ENCODE results near the gene LDLR. TPM values are rescaled to one million over a fixed set of nuclear protein-coding genes. Genes with fewer than 3 reads are reported as not detected.
"Not testable (repeated sequence)": the region's sequence is repeated elsewhere in the genome, so short reads cannot be mapped to it uniquely, and the experiment has no call there.

LDLR gene
- total RNA-seq, 1 donor from 2014 or later = 121 TPM

DNA sequence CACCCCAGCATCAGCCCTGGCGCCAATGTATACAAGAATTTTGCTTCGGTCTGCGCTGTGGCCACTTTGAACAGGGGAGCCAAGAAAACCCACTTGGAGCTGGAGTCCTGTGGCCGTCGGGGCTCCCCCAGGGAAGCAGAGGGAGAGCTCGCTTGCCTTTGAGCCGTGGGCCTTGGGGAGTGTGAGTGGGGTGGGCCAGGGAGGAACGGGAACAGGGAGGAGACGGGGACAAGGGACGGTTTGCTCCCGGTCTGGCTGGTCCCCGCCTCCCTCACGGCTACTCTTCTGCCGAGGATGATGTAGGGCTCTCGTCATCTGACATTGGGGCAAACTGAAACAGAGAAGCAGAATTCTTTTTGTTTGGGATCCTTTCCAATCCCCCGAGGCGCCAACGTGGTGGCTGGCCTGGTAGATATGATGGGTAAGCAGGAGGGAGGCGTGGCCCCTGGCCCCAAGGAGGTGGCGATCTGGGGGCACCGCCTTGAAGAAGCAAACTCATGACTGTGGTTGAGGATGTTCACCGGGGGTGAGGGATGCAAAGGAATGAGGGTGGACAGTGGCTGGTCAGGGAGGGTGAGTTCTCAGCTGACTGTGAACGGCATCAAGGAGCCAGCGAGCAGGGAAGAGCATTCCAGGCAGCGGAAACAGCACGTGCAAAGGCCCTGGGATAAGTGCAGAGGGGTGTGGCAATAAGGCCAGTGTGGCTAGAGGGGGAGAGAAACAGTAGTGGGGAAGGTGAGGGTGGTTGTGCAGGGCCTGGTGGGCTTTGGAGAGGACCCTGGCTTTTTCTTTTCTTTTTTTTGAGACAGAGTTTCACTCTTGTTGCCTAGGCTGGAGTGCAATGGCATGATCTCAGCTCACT, 77.2 kb downstream of the LDLR start:
- H3K4me1 Mint-ChIP-seq = no peaks in the 10 kb centered on the region
- no peak overlapping the region for H3K4me3 Mint-ChIP-seq
- H3K27ac Mint-ChIP-seq = no peak overlapping the region
- H3K36me3 Mint-ChIP-seq (ENCODE audit: low read depth) = no peaks in the 10 kb centered on the region
- no peaks in the 10 kb centered on the region for H3K27me3 Mint-ChIP-seq
- intact Hi-C loops (cut with micrococcal nuclease) = no loop called here
- no peaks in the 10 kb centered on the region for H3K9me3 Mint-ChIP-seq
- no peak for DNase-seq

DNA sequence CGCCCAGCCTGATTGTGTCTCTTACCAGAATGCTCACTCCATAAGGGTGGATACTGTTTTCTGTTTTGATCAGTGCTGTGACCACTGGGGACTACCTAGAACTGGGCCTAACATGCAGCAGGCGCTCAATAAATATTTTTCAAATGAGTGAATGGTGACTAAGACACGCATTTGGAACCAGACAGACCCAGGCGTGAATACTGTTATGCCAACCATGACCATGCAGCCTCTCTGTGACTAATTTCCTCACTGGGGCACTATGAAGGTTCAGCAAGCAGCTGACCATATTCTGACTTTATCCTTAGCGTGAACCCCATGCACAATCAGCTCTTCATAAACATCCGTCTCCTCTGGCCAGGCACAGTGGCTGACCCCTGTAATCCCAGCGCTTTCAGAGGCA, 79.3 kb downstream of the LDLR start:
- no peaks in the 10 kb centered on the region for H3K4me1 Mint-ChIP-seq
- H3K27ac Mint-ChIP-seq = no peak overlapping the region
- intact Hi-C loops (cut with micrococcal nuclease) = no loop called here
- H3K36me3 Mint-ChIP-seq (ENCODE audit: low read depth) = no peaks in the 10 kb centered on the region
- H3K4me3 Mint-ChIP-seq = no peak overlapping the region
- H3K9me3 Mint-ChIP-seq = no peaks in the 10 kb centered on the region
- no peaks in the 10 kb centered on the region for H3K27me3 Mint-ChIP-seq
- DNase-seq = no peak

DNA sequence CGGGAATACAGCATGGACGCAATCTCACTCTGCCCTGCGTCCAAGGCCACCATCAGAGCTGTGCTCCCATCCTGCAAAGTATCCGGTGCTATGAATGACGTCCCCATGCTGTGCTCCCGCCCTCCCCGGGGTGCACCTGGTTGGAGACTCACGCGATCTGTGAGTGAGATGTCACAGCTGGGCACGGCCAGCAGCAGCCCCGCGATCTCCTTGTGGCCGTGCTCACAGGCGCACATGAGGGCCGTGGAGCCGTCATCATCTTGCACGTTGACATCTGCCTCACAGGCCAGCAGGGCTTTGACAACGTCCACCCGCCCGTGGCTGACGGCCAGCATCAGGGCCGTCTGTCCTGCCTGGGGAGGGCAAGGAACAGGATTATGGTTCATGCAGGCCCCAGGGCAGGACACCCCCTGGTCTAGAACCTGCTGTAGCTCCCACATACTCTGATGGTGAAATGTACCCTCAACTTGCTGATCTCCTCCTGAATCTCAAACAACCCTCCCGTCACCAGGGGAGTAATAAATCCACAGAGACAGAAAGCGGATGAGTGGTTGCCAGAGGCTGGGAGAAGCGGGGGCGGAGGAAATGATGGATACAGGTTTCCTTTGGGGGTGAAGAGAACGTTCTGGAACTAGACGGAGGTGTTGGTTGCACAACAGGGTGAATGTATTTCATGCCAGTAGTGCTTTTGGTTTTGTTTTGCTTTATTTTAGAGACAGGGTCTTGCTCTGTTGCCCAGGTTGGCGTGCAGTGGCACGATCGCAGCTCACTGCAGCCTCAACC, 80.8 kb downstream of the LDLR start:
- Mint-ChIP-seq H3K27me3 (no peaks in the 10 kb centered on the region), H3K27ac (no peak overlapping the region), H3K4me1 (no peaks in the 10 kb centered on the region), H3K9me3 (no peaks in the 10 kb centered on the region), H3K4me3 (no peak overlapping the region), H3K36me3 (ENCODE audit: low read depth) (no peaks in the 10 kb centered on the region)
- DNase-seq = no peak
- intact Hi-C loops (cut with micrococcal nuclease) = no loop called here

DNA sequence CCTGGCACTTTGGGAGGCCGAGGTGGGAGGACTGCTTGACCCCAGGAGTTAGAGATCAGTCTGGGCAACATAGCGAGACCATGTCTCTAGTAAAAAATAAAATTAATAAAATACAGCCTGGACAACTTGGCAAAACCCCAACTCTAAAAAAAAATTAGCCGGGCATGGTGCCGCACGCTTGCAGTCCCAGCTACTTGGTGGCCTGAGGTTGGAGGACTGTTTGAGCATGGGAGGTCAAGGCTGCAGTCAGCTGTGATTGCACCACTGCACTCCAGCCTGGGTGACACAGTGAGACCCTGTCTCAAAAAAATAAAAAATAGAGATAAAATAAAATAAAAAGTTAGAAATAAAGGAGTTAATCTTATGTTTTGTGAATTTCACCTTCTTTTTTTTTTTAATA, 81.9 kb downstream of the LDLR start:
- H3K27ac Mint-ChIP-seq = no peak overlapping the region
- H3K36me3 Mint-ChIP-seq (ENCODE audit: low read depth) = no peaks in the 10 kb centered on the region
- H3K4me3 Mint-ChIP-seq = no peak overlapping the region
- no peaks in the 10 kb centered on the region for H3K4me1 Mint-ChIP-seq
- H3K9me3 Mint-ChIP-seq = no peaks in the 10 kb centered on the region
- no peaks in the 10 kb centered on the region for H3K27me3 Mint-ChIP-seq
- intact Hi-C loops (cut with micrococcal nuclease) = no loop called here
- no peak for DNase-seq

DNA sequence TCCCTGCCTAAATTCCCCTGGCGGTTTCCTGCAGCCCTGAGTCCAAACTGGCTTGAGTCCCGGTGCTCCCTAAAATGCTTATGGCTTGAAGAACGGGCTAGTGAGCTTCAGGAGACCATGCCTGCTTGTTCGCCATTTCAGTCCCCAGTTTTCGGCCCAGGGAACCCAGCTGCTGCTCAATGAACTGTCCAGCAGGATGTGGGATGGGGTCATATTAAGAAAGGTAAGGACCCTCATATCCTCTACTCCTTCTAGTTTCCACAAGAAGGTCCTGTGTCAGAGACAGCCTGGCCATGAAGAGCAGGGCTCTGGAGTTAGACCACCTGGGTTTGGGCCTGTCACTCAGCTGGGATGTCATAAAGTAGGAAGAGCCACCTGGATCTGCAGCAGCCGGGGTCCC, 83.3 kb downstream of the LDLR start:
- intact Hi-C loops (cut with micrococcal nuclease) = no loop called here
- DNase-seq = no peak
- H3K27ac Mint-ChIP-seq = no peak overlapping the region
- no peaks in the 10 kb centered on the region for H3K9me3 Mint-ChIP-seq
- H3K27me3 Mint-ChIP-seq = no peaks in the 10 kb centered on the region
- no peaks in the 10 kb centered on the region for H3K36me3 Mint-ChIP-seq (ENCODE audit: low read depth)
- H3K4me3 Mint-ChIP-seq = no peak overlapping the region
- H3K4me1 Mint-ChIP-seq = no peaks in the 10 kb centered on the region

DNA sequence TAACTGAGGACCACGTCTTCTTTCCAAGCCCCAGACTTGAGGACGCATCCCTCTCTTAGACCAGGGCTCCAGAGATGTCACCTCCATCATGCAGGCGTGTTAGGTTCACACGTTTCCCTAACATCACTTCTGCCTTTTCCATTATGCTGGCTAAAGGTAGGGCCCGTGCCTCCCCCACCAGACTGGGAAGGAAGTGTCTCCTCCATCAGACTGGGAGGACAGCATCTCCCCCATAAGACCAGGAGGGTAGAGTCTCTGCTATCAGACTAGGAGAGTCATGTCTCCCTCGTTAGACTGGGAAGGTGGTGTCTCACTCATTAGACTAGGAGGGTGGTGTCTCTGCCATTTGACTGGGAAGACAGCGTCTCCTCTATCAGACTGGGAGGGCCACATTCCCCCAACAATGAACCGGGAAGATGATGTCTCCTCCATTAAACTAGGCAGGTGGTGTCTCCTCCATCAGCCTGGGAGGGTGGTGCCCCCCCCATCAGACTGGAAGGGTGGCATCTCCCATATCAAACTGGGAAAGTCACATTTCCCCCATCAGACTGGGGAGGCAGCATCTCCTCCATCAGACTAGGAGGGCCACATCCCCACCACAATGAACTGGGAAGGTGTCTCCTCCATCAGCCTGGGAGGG, 84.4 kb downstream of the LDLR start:
- Mint-ChIP-seq H3K4me1 (no peaks in the 10 kb centered on the region), H3K27me3 (no peaks in the 10 kb centered on the region), H3K36me3 (ENCODE audit: low read depth) (no peaks in the 10 kb centered on the region), H3K9me3 (no peaks in the 10 kb centered on the region), H3K27ac (no peak overlapping the region), H3K4me3 (no peak overlapping the region)
- no peak for DNase-seq
- intact Hi-C loops (cut with micrococcal nuclease) = no loop called here

DNA sequence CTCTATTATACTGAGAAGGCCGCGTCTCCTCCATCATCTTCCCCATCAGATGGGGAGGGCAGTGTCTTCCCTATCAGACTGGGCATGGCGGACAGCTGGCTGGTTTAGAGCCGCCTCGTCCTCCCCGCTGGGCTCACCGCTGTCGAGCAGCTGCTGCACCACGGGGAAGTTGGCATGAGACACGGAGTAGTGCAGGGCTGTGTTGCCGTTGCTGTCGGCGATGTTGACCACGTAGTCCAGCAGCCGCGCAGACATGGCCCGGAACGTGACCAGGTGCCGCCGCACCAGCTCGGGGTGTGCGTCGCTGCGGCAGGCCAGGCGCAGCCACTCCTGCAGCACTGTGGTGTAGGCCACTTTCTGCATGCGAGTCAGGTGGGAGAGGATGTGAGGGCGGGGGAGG, 85.1 kb downstream of the LDLR start:
- Mint-ChIP-seq H3K9me3 (no peaks in the 10 kb centered on the region), H3K4me3 (no peak overlapping the region), H3K27ac (no peak overlapping the region), H3K36me3 (ENCODE audit: low read depth) (no peaks in the 10 kb centered on the region), H3K27me3 (no peaks in the 10 kb centered on the region), H3K4me1 (no peaks in the 10 kb centered on the region)
- DNase-seq = no peak
- intact Hi-C loops (cut with micrococcal nuclease) = no loop called here

DNA sequence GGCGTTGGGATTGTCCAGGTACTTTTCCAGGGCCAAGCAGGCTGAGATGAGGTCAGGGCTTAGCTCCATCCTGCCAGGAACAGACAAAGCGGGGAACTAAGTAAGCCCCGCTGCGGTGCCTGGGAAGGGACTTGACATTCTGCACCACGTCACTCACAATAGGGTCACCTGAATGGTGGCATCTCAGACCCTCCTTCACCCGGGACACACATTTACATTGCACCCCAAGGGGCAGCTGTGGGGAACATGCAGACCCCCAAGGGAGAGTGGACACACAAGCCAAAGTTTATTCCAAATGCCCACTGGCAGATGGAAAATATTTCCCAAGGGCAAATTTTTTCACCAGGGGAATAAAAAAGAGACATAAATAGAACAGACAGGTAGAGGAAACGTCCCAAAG, 86.7 kb downstream of the LDLR start:
- no peak for DNase-seq
- Mint-ChIP-seq H3K36me3 (ENCODE audit: low read depth) (no peaks in the 10 kb centered on the region), H3K4me3 (no peak overlapping the region), H3K9me3 (no peaks in the 10 kb centered on the region), H3K27me3 (no peaks in the 10 kb centered on the region), H3K27ac (no peak overlapping the region), H3K4me1 (peaks cover 3% of the 10 kb centered on the region)
- intact Hi-C loops (cut with micrococcal nuclease) = no loop called here

DNA sequence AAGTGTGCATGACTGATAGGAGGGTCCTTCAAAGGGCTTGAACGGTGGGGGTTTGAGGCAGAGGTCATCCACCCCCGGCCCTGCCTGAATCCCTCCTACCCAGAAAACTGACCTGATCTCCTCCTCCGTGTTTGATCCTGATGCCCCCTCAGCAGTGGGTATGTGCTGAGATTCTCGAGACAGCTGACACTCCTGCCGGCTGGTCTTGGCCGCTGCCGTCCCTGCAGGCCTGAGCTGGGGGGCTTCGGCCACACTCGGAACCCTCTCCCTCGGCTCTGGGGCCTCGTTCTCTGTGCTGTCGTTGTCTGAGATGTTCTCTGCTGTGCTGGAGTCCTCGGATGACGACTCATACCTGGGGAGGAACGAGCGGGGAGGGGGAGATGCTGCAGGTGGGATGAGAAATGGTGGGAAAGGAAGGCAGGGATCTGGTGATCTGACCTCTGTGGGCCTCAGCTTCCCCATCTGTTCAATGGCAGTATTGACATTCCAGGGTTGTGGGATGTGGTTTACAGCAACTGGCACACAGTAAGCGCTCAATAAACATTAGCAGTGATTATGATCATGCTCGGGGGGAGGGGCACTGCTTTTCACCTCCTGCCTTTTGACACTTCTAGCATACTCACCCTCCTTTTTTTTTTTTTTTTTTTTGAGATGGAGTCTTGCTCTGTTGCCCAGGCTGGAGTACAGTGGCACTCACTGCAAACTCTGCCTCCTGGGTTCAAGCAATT, 87.4 kb downstream of the LDLR start:
- no peak overlapping the region for H3K4me3 Mint-ChIP-seq
- no peaks in the 10 kb centered on the region for H3K9me3 Mint-ChIP-seq
- H3K27ac Mint-ChIP-seq = no peak overlapping the region
- peaks cover 3% of the 10 kb centered on the region for H3K27me3 Mint-ChIP-seq
- DNase-seq = no peak
- H3K36me3 Mint-ChIP-seq (ENCODE audit: low read depth) = no peaks in the 10 kb centered on the region
- H3K4me1 Mint-ChIP-seq = peaks cover 3% of the 10 kb centered on the region
- intact Hi-C loops (cut with micrococcal nuclease) = no loop called here

DNA sequence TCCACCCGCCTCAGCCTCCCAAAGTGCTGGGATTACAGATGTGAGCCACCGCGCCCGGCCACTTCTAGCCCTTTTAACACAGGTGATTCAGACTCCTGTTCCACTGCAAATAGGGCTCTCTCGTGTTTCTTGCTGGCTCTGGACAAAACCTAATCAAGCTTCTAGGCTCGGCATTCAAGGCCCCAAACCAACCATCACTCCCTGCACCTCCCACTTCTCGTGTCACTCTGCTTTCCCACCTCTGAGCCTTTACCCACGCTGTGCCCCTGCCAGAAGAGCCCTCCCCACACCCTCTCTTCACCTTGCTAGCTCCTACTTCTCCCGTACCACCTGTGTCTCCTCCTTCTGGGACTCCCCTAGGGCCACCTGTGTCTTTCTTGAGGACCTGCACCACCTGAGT, 88.3 kb downstream of the LDLR start:
- Mint-ChIP-seq H3K27me3 (peaks cover 3% of the 10 kb centered on the region), H3K36me3 (ENCODE audit: low read depth) (no peaks in the 10 kb centered on the region)
- no peak for DNase-seq

DNA sequence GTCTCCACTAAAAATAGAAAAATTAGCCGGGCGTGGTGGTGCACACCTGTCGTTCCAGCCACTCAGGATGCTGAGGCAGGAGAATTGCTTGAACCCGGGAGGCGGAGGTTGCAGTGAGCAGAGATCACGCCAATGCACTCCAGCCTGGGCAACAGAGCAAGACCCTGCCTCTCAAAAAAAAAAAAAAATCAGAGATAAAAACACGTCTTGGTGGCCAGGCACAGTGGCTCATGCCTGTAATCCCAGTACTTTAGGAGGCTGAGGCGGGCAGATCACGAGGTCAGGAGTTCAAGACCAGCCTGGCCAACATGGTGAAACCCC, 89.8 kb downstream of the LDLR start:
- H3K4me1 Mint-ChIP-seq; intact Hi-C loops (cut with micrococcal nuclease); H3K36me3 Mint-ChIP-seq (ENCODE audit: low read depth); H3K9me3 Mint-ChIP-seq; H3K4me3 Mint-ChIP-seq; H3K27me3 Mint-ChIP-seq; DNase-seq; H3K27ac Mint-ChIP-seq: not testable (repeated sequence)

More for the DNA sequence above, 88.3 kb downstream of the LDLR start:
- no peak overlapping the region for H3K27ac Mint-ChIP-seq
- H3K4me3 Mint-ChIP-seq = no peak overlapping the region
- intact Hi-C loops (cut with micrococcal nuclease) = no loop called here
- H3K4me1 Mint-ChIP-seq = peaks cover 3% of the 10 kb centered on the region
- no peaks in the 10 kb centered on the region for H3K9me3 Mint-ChIP-seq

DNA sequence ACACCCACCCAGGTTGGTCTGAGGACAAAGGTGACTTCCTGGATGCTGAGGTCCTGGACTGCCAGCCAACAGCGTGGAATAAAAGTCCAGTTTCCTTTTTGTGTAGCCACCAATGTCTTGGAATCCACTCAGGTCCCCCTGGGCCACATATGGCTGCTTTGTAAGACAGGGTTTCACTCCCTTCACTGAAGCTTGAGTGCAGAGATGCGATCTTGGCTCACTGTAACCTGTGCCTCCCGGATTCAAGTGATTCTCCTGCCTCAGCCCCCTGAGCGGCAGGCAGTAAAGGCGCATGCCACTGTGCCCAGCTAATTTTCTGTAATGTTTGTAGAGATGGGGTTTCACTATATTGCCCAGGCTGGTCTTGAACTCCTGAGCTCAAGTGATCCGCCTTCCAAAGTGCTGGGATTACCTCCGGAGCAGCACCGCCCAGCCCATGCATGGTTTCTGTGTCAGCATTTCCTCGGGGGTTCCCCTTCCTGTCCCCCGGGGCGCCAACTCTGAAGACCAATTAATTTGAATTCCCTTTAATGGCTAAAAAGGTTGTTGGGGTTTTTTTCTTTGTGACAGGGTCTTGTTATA, 90.5 kb downstream of the LDLR start:
- H3K27ac Mint-ChIP-seq = no peak overlapping the region

DNA sequence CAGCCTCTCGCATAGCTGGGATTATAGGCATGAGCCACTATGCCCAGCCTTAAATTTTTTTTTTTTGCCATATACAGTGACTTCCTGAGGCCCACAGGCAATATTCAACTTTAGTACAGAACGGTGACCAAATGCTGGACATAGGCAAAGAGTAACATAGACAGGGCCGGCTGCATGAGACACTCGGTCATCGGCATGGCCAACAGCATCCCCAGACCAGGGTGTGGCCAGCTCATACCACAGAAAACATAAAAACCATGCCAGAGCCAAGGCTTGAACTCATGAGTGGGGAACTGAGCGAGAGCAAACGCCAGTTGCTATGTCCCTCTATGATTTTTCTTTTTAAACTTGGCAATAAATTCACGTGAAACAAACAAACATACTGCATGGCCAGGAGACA, 91.1 kb downstream of the LDLR start:
- Mint-ChIP-seq H3K9me3 (no peaks in the 10 kb centered on the region), H3K4me3 (no peak overlapping the region), H3K27me3 (peaks cover 3% of the 10 kb centered on the region), H3K4me1 (peaks cover 3% of the 10 kb centered on the region), H3K27ac (no peak overlapping the region), H3K36me3 (ENCODE audit: low read depth) (no peaks in the 10 kb centered on the region)
- DNase-seq = no peak
- intact Hi-C loops (cut with micrococcal nuclease) = no loop called here

More for the DNA sequence above, 90.5 kb downstream of the LDLR start:
- intact Hi-C loops (cut with micrococcal nuclease) = no loop called here
- Mint-ChIP-seq H3K9me3 (no peaks in the 10 kb centered on the region), H3K4me3 (no peak overlapping the region), H3K4me1 (peaks cover 3% of the 10 kb centered on the region), H3K27me3 (peaks cover 3% of the 10 kb centered on the region), H3K36me3 (ENCODE audit: low read depth) (no peaks in the 10 kb centered on the region)
- no peak for DNase-seq
